ENCODE results near the gene HPCAL1.

DNA sequence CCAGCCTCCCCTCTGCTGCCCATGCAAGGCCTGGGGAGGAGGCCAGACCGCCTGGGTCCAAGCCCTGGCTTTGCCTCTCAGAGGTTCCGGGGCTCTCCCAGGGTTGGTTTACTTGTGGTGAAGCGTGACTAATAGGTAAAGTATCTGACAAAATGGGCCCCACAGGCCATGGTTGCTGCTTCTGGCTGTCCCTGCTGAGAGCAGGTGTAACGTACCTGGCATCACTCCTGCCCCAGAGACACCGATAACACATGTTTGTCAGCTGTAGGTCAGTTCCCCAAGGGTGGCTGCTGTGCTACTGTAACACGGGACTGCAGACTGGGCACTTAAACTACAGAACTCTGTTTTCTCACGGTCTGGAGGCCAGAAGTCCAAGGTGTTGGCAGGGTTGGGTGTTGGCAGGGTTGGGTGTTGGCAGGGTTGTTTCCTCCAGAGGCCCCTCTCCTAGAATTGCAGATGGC lies 111.3 kb downstream of the HPCAL1 start:
- TF ChIP-seq POLR2A (IDR thresholded peaks at IDR 0.05), result peak in 1 of 3 donors; percentile 8
- TF ChIP-seq, protein P1, sequence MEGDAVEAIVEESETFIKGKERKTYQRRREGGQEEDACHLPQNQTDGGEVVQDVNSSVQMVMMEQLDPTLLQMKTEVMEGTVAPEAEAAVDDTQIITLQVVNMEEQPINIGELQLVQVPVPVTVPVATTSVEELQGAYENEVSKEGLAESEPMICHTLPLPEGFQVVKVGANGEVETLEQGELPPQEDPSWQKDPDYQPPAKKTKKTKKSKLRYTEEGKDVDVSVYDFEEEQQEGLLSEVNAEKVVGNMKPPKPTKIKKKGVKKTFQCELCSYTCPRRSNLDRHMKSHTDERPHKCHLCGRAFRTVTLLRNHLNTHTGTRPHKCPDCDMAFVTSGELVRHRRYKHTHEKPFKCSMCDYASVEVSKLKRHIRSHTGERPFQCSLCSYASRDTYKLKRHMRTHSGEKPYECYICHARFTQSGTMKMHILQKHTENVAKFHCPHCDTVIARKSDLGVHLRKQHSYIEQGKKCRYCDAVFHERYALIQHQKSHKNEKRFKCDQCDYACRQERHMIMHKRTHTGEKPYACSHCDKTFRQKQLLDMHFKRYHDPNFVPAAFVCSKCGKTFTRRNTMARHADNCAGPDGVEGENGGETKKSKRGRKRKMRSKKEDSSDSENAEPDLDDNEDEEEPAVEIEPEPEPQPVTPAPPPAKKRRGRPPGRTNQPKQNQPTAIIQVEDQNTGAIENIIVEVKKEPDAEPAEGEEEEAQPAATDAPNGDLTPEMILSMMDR (IDR thresholded peaks at IDR 0.05), result no peak

All from body of pancreas (tissue), 4 donors.